GM19025 (cell line): ENCODE results near the gene PAPPA.

Experiments
- ATAC-seq: cut with Tn5 transposase; IDR thresholded peaks from one replicate; pipeline ENCODE4 v1.9.1; 2021; ENCODE audit warnings: mild to moderate bottlenecking, low read depth, moderate library complexity; ENCODE audit not compliant: unreplicated experiment

The PAPPA gene

DNA sequence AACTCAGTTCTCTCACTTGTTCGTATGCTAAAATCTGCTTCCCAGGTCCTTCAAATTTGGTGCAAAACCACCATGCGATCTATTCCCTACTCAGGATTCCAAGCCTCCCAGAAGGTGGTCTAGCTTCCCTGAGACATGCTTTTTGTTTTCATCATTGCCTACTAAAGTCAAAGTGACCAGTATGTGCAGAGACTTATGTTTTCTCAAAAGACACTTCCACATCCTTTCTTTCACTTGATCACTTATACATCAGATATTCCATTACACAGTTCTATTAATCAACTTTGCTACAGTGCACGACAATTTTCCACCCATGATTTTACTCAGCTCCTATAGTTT lies 242.1 kb downstream of the PAPPA start:
- ATAC-seq, result no peak

DNA sequence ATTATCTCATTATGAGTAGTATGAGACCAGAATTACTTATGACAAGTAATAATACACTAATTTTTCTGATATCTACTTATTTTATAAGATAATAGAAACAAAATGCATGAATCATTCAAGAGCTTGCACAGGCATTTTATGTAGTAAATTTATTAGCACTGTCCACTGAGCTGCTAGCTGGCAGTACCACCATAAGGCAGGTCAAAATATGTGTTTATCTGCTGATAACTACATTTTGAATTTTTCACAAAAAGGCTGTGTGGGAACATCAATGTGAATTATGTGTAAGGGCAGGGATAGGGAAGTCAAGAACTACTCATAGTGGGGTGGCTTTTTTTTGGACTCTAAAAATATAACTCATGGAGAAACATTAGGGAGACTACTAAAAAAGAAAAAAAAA lies 249.6 kb downstream of the PAPPA start:
- no peak for ATAC-seq

DNA sequence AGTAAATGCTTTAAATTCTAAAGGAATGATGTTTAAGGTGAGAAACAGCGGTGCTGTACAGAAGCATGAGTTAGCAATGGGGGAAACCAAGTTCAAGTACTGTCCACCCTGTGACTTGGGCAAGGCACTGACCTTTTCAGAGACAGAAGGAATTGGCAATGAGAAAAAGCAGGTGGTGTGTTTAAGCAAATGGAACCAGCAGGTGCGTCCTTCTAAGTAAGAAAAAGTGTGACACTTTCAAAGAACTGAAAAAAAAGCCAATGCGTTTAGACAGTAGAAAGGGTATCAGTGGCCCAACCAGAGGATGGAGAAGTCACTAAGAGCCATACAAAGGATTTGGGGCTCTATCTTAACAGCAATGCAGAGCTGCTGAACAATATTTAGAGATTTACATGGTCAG lies 250.6 kb downstream of the PAPPA start:
- no peak for ATAC-seq

DNA sequence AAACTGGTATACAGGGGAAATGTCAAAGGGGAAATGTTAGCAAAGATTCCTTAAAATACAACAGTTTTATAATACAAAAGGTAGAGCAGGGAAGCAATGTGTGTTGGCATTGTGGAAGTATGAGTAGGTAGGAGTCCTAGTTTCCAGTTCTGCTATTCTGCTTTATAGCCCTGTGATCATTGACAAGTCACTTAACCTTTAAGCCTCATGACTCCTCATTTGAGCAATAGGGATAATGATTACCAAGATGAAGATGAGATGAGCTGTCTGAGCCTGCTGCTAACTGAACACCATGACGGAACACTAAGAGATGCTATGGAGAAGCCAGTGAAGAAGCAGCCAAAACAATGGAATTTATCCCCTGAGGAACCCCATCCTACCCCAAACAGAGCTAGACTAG lies 251.7 kb downstream of the PAPPA start:
- ATAC-seq, result no peak

DNA sequence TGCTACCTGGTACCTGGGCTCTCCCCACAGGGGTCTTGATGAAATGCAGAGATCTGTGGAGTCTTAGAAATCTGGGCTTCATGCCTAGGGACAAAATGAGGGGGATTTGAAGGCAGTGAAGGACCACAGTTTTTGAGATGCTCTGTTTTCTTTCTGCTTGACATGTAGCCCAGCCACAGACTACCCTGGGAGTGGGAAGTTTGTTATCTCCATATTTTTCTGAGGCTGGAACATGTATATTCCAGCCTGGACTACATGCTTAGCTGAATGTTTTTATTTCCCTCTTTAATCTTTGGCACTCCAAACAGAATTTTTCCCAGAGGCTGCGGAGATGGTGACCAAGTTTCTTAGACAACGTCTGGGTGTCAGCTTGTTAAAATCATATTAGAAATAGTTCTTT lies 252.9 kb downstream of the PAPPA start:
- no peak for ATAC-seq

DNA sequence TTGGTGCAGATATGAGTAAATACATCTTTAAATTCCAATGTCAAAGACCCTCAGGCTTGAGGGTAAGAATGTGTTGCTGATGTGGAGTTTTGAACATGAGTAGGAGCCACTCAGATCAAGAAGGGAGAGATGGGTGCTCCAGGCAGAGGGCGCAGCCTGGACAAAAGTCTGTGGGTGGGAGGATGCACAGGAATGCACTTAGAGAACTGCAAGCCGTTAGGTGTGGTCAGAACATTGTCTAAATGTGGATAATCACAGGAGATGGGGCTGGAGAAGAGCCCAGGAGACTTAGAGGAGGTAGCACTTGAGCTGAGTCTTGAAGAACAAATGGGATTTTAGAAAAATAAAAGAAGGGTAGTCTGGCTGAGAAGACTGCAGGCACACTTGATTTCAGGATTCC lies 255.5 kb downstream of the PAPPA start:
- ATAC-seq, result no peak

DNA sequence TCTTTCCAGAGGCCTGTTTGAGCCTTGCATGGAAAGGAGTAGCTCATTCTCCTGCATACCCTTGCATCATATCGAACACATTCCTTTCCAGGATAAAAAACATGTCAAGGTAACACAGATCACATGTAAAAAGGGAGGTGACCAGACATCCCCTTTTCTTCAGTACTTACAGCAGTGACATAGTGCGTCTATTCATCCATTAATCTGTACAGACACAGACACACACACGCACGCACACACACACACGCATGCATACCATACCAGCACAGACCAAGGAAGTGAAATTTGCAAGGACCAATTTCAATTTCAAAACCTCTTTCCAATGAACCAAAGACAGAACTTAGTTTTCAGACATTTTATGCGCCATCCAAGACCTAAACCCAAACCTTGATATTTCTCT lies 256.0 kb downstream of the PAPPA start:
- no peak for ATAC-seq

DNA sequence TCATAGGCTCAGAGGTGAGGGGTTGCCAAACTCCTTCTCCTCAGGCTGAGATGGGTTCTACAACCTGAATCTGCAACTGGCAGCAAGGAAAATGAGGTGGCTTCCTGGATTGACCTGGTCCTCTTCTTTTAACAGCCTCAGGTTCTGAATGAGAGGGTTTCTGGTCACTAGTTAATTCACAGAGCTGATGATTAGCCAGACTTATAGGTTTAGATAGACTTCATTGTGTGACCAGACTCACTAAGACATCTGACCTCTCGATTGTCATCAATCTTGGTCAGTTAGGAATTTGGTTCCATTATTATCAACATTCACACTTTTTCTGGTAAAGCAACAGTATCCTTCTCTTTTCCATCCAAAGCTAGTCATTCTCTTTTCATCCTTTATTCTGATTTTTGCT lies 257.9 kb downstream of the PAPPA start:
- ATAC-seq, result no peak

DNA sequence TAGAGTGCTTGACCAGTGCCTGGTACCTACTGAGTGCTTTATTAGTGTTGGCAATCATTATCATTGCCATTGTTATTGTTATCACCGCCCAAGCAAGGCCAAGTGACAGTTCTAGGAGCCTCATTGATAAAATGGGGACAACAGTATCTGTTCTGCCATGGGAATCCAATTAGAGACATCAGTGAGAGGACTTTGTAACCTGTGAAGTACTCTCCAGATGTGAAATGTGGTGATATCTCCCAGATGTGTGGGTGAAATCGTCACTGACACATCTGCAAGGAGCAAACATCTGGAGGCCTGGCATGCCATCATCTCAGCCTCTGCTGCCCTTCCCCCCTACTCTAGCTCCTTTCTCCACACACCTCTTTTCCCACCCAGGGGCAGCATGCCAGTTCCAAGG lies 260.8 kb downstream of the PAPPA start:
- no peak for ATAC-seq

DNA sequence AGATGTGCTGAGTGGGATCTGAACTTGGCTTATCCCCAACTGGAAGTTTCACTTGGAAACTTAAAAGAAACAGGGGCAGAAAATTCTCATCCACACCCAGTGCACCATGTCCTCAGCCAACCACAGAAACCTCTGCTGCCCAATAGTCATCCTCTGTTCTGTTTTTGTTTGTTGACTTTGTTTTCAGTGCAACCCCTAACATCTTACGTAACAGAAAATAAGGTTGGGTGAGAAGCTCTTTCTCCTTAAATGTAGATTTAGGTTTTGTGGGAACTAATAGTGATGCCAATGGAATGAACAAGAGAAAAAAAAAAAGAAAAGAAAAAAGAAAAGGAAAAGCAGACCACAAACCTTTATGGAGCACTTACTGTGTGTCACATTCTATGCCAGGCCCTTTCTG lies 262.8 kb downstream of the PAPPA start:
- no peak for ATAC-seq

DNA sequence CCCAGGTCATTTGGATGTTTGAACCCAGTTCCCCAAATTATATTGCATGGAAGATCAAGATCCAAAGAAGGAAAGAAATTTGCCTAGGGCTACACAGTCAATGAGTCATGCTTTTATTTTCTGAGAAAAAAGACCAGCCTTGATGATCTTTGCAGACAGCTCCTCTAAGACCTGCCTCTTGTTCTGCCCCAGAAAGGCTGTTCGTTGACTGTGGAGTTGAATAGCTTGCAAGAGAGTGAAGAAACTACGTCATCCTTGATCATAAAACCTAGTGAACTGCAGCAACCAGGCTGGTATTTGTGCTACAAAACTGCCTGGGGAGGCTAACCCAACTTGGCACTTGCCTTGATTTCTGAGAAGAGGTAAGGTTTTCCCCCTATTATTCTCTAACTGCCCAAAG lies 263.9 kb downstream of the PAPPA start:
- ATAC-seq, result no peak

DNA sequence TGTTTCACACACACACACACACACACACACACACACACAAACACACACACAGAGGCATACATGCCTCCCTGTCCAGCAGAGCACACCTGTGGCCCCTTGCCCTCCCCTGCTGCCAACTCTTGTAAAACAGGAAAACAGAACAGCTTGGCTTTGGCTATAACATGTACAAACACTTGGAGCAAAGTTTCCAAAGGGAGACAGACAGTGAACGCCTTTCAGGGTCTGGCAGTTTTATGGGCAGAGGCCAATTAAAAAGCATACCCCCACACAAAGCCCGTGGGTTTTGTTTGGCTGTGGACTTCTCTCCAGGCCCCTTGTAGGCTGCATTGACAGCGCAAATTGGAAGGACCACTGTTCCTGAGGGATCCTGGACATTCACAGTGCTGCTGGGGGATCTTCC lies 265.6 kb downstream of the PAPPA start:
- ATAC-seq, result no peak

DNA sequence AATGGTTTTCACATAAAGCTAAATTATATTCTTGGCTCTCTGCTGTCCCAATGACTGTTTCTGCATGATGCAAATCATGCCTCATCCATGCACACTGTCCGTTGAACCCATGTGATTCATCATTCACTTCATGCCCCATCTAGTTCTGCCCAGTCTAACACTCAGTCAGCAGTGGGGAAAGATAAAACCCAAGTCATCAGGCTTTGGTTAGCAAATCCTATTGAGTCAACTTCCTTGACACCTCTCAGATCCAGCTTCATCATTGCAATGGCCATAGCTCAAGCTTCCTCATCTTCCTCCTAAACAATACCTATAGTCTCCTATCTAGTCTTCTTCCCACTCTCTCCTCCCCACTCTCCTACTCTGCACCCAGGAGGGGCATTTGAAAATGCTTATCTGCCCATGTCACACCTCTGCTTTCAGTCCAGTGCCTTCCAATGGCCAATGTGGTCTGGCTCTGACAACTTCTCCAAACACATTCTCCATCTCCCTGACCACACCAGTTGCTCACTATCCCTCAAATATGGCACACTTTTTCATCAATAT lies 267.5 kb downstream of the PAPPA start:
- ATAC-seq, result no peak

DNA sequence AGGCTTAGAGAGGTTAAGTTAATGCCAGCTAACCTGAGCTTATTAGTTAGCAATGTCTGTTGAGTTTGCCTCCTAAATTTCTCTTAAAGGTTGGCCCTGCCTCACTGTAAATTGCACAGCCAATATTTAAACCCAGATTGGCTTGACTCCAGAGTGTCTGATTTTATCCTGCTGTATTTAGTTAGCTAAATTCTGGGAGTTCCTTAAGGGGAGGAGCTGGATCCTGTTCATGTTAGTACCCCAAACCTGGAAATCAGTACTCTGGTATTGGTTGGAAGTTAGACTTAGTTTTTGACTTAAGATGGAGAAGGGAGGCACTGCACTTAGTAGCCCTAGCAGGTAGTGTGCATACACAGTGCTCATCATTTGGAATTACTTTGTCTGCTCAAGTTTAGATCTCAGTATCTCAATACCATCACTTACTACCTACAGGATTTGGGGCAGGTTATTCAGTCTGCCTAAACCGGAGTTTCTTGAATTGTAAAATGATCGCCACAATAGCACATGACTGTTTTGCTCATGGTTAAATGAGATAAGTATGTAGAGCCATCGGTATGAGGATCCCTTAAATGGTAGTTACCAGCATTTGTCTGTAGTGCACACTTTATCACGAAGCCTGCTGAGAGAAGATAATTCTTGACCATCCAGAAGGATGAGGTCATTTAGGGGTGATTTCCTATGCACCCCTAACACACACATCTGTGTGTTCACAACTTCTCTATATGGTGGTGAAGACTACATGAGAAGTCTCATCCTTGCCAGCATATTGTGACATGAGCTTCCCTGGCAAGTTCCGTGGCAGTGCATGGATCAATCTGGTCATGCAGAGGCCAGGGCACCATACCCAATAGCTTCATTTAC lies 268.8 kb downstream of the PAPPA start:
- ATAC-seq, result no peak

DNA sequence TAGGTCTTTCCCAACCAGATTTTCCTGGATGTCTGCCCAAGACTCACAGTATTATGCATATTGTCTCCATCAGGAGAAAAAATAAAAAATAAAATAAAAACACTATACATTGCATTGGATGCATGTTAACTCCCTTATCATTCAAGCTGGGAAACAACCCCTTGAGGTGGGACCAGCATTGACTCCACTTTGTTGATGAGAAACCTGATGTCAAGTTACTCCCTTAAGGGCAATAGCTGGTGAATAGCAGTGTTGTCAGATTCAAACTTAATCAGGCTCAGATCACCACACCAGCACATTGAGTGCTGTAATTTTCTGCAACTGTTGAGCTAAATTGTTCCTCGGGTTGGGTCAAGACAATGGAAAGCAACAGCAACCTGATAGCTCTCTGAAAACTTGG lies 269.6 kb downstream of the PAPPA start:
- ATAC-seq, result no peak

DNA sequence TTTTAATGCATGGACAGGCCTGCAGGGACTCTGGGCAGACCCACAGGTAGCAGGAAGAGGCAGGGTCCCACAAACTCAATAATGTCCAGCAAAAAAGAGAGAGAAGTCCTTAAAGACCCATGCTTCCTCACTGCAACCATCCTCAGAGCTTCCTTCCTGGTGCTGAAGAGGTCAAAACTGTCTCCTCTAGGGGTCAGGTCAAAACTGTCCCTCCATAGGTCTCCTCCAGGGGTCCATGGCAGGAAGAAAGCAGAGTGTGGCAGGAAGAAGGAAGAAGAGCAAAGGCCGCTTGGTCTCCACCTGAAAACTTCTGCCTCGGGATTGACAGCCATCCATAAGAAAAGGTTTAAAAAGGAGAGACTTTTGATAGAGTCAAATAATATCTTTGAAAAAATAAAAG lies 271.7 kb downstream of the PAPPA start:
- ATAC-seq, result no peak

DNA sequence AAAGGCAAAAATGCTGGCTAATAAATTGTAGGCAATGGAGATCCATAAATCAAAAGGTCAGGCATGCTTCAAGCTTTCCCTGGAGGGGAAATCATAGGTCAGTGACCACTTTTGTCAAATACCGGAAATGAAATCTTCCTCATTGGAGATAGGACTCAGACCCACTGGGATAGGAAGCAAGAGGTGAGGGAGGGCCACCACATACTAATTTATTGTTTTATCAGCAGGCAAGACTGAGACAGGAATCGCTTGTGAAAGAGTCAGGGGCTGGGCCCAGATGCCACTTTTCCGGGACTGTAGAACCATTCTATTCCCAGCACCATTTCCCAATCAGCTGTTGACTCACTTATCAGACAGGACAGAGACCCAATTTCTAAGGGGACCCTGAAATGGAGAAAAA lies 277.3 kb downstream of the PAPPA start:
- ATAC-seq, result no peak

DNA sequence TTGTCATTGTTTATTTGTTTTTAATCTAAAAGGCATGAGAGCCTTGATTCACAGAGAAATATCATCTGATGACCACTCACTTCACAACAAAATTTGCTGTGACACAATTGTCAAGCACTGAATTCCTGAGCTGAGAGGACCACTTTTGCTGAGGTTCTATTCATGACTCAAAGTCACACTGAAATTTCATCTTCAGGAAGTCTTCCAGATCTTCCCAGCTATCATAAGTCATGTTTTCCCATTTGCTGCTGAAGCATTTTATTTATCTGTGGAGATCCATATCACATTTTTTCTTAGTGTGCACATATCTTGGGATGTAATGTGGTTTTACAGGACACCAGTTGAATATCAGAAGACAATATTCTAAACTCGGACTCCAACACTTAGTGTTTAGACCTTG lies 278.5 kb downstream of the PAPPA start:
- ATAC-seq, result no peak

DNA sequence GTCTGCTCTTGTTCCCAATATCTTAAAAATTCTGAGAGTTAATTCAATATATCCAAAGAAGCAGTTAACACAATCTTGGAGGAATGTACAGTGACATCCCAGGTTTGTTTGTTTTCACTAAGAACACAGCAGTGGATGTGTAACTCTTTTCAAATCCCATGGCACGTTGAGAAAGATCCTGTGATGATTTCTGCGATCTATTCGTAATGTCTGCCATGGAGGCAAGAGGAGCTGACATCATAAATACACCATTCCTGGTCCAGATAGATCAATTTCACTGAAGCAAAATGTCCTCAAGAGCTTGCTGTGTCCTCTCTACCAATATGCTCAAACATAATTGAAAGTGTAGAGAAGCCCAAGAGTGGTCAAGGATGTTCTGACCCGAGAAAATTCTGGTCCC lies 280.7 kb downstream of the PAPPA start:
- no peak for ATAC-seq

DNA sequence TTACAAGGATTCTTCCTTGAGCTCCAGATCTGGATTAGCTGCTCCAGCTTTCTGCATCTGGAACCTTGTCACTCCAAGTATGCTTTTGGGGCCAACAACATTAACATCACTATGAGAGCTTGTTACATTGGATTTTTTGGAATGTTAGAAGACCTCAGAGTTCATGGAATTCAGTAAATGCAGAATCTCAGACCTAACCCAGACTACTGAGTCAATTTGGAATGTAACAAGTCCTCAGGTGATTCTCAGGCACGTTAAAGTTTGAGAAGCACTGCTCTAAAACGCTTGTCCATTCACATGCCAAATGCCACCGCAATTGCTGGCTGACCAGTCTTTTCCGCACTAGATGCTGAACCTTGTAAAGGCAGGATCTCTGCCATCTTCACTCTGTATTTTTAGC lies 282.1 kb downstream of the PAPPA start:
- no peak for ATAC-seq

DNA sequence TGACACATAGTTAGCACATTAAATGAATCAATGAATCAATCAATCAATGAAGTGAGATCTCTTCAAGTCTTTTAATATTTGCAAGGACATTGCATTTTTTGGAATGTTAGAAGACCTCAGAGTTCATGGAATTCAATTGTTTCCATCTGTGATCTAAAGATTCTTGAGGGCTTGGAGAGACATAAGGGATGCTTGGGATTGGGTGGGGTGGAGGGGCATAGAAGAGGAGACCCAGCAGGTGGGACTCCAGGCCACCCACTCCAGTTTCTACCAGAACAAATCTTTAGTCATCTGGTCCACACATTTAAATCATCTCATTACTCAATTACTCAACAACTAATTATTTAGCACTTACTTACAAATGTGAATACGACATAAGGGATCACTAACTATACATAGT lies 282.5 kb downstream of the PAPPA start:
- ATAC-seq, result no peak
